GM12801 (cell line): Measurements from ENCODE around the gene ACTR3.

Source experiments
- TF ChIP-seq, protein P1 (sequence below): IDR thresholded peaks from one replicate; pipeline ENCODE4 v1.5.1; 2011; ENCODE audit warnings: control low read depth; ENCODE audit not compliant: insufficient read length; ENCODE audit errors: extremely low read depth

ACTR3 gene

DNA sequence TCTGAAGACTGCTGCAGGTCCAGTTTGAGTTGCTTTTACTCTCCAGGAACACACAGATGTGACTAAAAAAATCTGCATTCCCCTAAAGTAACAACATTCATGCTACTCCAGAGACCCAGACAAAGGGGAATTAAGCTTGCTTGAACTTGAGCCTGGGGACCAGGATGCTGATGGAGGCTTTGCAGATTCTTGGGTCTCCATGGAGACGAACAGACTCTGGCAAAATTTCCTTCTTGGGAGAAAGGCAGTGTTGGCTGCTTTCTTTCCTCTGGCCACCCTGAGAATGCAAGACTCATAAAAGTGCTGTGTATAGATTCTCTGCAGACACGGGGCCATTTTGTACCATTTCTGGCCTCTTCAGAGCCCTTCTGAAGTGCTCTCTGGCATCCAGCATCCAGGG, 112.0 kb downstream of the ACTR3 start:
- TF ChIP-seq, protein P1, sequence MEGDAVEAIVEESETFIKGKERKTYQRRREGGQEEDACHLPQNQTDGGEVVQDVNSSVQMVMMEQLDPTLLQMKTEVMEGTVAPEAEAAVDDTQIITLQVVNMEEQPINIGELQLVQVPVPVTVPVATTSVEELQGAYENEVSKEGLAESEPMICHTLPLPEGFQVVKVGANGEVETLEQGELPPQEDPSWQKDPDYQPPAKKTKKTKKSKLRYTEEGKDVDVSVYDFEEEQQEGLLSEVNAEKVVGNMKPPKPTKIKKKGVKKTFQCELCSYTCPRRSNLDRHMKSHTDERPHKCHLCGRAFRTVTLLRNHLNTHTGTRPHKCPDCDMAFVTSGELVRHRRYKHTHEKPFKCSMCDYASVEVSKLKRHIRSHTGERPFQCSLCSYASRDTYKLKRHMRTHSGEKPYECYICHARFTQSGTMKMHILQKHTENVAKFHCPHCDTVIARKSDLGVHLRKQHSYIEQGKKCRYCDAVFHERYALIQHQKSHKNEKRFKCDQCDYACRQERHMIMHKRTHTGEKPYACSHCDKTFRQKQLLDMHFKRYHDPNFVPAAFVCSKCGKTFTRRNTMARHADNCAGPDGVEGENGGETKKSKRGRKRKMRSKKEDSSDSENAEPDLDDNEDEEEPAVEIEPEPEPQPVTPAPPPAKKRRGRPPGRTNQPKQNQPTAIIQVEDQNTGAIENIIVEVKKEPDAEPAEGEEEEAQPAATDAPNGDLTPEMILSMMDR, result no peak

DNA sequence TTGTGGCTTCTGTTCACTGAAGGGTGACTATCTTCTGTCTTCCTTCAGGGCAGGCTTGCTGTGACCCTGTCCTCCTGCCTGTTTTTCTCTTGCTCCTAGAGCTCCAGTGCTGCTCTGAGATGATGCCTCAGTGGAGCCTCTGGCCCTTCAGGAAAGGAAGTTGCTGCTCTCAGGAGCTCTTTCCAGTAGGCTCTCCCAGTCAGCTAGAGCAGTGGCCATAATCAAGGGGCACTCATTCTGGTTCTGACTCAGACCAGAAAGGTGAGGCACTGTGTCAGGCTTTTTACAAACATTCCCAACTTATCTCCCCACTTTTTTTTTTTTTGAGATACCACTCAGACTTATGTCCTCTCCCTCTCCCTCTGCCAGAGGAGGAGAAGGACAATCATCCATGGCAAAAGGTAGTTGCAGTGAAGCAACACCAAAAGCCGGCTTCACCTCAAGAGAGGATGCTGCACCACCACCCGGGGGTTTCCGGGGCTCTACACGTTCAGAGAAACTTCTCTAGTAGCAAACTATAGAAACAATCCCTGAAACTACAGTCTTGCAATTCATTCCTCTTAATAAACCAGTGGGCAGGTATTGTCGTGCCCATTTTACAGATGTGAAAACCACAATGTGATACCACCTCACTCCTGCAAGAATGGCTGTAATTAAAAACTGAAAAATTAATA, 115.4 kb downstream of the ACTR3 start:
- TF ChIP-seq, protein P1, result no peak

DNA sequence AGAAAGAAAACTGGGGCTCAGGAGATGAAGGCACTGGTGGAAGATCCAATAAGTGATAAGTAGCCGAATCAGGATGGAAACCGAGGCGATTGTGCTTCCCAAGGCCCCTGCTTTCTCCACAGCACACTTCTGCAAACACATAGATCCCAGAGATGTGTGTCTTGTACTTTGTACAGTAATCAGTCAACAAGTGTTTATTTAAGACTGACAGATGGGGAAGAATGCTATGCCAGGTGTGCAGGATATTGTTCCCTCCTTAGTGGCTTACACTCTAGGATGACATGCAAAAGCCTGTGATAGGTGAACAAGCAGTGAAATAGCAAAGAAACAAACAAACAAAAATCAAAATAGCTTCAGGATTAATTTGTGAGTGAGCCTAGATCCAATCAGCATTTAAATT, 116.6 kb downstream of the ACTR3 start:
- TF ChIP-seq, protein P1, result no peak

DNA sequence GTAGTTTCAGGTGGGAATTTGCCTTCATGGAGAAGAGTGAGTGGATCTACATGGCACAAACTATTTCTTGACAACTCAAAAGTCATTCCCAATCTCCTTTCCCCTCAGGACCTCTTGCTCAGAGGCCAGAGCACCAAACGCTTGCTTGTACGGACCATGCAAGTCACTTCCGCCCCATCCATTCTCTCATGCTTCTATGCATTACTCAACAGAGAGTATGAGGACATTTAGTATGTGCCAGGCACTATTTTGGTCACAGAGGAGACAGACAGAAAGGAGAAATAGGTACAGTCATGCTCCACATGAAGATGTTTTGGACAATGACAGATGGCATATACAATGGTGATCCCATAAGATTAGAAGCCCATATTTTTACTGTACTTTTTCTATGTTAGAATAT, 117.5 kb downstream of the ACTR3 start:
- TF ChIP-seq, protein P1, result no peak

- TF ChIP-seq, protein P1, result no peak
Measured at GRCh38 chr2:114008720-114009119, 118.8 kb downstream of the ACTR3 start.

- TF ChIP-seq, protein P1, result no peak
Measured at GRCh38 chr2:114009205-114009944, 119.5 kb downstream of the ACTR3 start.

DNA sequence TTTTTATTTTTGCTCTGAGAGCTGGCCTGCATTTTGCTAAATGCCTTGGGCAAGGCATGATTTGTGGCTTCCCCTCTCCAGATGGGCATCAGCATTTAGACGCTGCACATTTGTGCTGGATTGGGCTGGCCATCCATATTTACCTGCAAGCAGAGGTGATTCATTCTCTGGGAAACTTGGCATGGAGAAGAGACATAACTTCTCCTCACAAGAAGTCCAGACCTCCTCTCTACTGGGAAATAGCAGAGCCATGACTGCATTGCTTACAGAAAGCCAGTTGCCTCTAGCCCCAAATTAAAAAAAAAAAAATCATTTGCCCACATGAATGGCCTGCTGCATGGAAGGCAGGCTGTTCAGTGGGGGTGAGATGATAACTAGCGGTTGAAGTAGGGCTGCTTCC, 120.1 kb downstream of the ACTR3 start:
- TF ChIP-seq, protein P1, result no peak
